NCI-H460 (cell line): ENCODE results near the gene MPHOSPH8. TPM values are rescaled to one million over a fixed set of nuclear protein-coding genes. Genes with fewer than 3 reads are reported as not detected.
"Not testable (repeated sequence)": the region's sequence is repeated elsewhere in the genome, so short reads cannot be mapped to it uniquely, and the experiment has no call there.

ENCODE experiments used
- DNase-seq: peaks from one replicate; pipeline ENCODE4 v3.0.0-alpha.2; 2016; ENCODE audit warnings: low read depth; ENCODE audit errors: extremely low read depth
- total RNA-seq: library from RNA; depleted of rRNA; stranded (reverse); fragments of >200 nt; shearing (Covaris generic); gene quantifications from 2 replicates; pipeline ENCODE4 v1.2.3, GENCODE V29; 2014

Gene MPHOSPH8
- total RNA-seq, 1 experiment from 2014 or later: 13.2 TPM

DNA sequence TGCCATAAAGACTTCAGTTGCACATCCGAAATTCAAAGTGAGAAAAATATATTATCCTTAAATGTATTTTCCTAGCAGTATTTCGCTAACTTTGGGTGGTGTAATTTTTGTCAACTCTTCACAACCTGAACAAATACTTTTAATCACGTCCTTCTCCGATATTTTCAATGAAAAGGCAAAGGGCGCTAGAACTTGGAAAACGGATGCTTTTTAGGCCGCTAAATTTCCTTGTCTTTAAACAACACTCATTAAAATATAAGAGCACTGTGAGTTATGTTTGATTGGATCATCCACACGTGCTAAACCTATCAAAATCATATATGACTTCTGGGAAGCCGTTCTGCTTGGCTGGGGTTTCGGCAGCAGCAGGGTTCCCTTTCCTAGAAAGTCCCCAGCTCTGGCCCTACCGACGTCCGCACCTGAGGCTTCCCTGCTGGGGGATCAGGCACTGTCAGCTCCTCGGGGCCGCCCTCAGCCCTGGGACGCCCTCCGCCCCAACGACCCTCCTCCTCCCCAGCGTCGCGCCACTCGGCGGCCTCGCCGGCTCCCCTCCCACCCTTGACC is 462 bp upstream of the MPHOSPH8 start:
- no peak for DNase-seq

DNA sequence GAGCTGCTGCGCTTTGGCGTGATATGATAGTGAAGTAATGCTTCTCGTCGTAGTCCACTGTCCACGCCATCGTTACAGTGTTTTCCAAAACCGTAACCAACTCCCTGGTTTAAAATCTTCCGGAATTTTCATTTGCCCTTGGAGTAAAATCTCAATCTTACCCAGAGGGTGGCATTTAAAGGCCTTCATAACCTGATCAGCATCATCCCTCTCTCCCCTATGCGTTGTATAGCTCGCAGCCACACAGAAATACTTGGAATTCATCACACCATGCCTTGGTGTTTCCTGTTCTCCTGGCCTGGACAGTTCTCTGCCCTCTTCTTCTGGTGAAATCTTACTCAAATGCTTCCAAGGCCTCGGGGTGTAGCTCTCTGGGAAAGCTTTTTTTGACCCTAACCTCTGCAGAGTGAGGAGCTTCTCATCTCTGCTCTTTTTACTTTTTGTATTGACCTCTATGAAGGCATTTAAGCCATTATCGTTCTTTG is 839 bp downstream of the MPHOSPH8 start:
- DNase-seq: no peak

GRCh38 chr13:19635926-19636325 is 2.5 kb downstream of the MPHOSPH8 start:
- not testable (repeated sequence) for DNase-seq

DNA sequence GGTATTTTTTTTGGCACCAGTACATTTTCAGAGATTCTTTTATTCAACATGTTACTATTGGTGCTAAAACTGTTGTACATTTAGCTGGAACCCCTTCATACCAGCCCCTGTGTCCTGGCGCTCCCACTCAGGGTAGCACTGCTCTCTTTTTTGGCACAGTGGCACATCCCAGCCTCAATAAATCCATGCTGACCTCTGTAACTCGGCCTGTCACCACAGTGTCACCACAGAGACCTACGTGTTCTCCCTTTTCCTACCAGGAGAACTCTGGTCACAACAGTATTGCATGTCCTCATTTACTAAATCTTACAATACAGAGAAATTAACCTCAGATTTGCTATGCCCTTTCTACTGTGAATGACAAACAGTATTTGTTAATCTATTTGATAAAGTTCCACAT is 10.2 kb downstream of the MPHOSPH8 start:
- no peak for DNase-seq

DNA sequence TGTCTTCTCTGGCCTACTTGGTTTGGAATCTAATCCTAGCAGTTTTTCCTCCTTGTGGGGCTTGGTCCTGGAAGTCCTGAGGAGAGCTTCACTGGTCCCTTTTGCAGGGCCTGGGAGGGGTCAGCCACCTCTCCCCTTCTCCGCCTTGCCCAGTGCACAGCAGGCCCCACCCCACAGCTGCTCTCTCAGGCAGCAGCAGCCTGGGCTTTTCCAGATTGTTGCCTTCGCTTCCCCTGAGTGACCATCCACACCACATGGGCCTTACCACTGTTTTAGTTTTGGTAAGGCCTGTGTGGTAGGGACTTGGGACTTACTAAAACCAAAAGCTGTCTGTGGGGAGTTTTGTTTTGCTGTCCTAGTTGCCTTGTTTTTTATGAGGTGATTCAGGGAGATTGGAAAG is 11.5 kb downstream of the MPHOSPH8 start:
- no peak for DNase-seq

- DNase-seq: no peak
These were observed 12.6 kb downstream of the MPHOSPH8 start for GRCh38 chr13:19646063-19646462.

DNA sequence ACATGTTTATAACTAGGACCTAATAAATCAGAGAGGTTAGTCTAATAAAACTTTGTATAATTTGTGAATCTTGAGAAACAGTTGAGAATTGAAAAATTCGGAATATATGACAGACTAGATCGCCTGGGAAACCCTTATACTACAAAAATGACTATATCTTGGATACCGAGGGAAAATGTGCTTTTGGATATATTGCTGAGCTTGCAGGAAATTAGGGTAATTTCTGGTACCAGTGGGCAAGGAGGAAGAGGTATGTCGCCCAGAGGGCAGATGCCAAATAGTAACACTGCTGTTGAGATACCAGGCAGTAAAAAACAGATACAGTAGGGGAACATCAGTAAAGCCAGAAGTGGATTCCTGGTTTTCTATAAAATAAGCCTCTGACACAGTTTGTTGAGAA is 17.3 kb downstream of the MPHOSPH8 start:
- no peak for DNase-seq

DNA sequence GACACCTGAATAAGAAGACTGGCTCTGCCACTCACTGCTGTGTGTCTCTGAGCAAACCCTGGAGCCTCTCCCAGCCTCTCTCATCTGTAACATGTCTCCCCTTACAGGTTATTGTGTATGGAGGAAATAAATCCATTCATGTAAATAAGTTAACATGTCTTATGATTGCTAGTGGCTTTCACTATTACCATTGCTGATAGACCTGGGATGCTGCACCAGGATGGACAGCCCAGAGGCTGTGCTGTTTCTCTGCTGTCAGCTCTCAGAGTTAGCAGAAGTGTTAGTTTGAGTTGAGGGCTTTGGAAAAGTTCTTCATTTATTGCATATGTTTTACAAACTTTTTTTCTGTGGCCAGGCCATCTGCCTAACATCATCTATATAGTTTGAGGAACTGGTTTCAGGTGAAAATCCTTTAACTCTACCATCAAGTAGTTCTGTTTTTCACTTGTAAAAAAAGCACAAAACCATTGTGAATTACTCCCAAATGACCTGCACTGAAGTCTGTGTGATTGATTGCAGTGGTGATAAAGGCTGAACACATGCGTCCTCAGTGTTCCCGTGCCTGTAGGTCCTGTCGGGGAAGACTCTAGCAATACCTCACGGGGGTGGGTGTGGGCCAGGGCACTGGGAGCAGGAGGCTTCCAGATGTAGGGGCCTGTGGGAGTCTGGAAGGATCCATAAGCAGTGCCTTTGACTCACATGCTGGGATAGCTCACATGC is 24.6 kb downstream of the MPHOSPH8 start:
- DNase-seq: no peak

DNA sequence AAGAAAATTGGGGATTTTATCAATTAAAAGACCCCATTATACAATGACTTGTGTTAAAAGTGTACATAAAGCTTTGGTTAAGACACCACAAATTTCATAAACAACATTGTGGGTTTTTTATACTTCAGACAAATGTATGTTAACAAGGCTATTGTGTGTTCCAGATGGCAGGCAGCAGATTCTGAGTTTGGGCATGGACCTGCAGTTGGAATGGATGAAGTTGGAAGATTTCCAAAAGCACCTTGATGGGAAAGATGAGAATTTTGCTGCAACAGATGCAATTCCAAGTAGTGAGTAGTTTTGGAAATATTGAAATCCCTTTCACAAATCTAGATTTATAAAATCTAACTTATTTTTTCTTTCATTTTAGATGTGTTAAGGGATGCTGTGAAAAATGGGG is 25.4 kb downstream of the MPHOSPH8 start:
- no peak for DNase-seq

- DNase-seq: no peak
These were observed 27.7 kb downstream of the MPHOSPH8 start for GRCh38 chr13:19661126-19661525.

DNA sequence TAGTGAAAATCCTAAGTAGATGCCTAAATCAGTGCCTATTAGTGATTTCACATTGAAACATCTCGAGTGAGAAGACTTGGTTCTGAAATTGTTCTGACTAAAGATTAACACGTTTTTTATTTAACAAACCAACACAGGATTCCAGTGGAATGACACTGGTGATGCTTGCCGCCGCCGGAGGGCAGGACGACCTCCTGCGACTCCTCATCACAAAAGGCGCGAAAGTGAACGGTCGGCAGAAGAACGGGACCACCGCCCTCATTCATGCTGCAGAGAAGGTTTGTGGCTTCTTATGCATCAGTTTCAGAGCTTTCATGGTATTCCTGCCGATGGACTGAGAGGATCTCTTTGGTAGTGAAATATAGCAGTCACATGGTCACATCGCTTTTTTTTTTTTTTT is 28.1 kb downstream of the MPHOSPH8 start:
- DNase-seq: no peak

DNA sequence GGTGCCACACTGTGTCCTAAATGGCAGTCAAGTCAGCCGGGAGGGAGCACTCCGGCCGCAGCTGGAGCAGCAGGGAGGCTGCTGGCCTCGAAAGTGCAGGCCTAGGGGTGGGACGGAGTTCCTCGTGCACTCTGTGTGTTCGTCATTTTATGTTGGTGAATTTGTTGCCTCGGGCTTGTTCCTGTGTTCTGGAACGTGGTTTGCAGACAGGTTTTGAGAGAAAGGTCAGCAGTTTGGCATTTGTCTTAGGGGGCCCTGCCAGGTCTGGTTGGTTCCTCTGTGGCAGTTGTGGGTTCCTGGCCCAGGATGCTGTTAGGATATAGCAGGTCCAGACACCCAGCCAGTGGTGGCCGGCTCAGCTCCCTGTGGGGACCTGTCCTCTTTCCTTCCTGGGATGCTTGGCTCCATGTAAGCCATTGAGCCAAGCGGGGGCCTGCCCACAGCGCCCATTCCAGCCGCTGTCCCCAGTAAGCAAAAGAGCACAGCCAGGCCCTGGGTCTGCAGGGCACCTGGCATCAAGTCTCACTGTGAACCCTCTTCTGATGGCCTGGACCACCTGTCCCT is 30.0 kb downstream of the MPHOSPH8 start:
- DNase-seq: no peak

- DNase-seq: no peak
These were observed 31.2 kb downstream of the MPHOSPH8 start for GRCh38 chr13:19664481-19665230.

DNA sequence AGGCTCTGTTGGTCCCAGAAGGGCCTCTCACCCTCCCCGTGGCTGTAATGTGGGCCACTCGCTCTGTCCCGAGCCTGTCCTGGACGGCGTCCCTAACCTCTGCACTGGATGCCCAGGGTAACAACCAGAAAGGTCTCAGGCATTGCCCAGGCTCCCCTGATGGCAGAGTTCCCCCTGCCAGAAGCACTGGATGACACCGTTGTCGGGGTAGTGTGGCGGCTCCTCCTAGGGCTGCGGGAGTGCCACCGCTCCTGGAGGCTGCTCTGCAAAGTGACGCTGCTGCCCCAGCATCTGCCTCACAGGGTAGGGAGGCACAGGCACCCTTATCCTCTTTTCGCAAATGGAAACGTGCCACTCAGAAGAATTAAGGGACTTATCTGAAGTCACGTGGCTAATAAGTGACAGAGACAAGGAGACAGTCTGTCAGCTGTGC is 32.0 kb downstream of the MPHOSPH8 start:
- no peak for DNase-seq

GRCh38 chr13:19668778-19669177 is 35.3 kb downstream of the MPHOSPH8 start:
- no peak for DNase-seq

DNA sequence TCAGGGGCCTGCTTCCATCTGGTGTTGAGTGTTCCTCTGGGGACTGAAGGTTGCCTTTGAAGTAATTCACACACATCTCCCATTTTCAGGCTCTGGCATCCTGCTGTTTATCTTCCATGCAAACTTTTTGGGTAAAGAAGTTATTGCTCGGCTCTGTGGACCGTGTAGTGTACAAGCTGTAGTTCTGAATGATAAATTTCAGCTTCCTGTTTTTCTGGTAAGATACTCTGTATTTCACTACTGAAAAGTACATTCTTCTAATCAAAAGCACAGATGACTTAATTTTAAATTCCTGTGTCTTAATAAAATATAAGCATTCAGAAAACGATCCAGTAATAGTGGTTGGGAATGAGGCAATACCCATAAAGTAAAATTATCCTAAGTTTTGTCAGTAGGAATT is 36.7 kb downstream of the MPHOSPH8 start:
- no peak for DNase-seq

DNA sequence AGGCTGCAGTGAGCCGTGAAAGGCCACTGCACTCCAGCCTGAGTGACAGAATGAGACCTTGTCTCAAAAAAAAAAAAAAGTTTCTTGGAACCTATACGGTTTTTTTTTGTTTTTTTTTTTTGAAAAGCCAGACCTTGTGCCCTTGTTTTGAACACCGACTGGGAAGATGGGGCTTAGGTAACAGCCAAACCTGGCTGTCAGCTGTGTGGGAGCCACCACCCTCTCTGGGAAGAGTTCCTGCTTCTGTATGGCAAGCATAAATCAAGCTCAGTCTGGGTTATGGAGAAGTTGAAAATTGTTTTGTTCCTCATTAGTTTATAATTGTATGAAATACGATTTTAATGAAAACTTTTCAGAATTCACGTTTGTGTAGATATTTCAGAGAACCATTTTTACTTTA is 39.5 kb downstream of the MPHOSPH8 start:
- DNase-seq: no peak

DNA sequence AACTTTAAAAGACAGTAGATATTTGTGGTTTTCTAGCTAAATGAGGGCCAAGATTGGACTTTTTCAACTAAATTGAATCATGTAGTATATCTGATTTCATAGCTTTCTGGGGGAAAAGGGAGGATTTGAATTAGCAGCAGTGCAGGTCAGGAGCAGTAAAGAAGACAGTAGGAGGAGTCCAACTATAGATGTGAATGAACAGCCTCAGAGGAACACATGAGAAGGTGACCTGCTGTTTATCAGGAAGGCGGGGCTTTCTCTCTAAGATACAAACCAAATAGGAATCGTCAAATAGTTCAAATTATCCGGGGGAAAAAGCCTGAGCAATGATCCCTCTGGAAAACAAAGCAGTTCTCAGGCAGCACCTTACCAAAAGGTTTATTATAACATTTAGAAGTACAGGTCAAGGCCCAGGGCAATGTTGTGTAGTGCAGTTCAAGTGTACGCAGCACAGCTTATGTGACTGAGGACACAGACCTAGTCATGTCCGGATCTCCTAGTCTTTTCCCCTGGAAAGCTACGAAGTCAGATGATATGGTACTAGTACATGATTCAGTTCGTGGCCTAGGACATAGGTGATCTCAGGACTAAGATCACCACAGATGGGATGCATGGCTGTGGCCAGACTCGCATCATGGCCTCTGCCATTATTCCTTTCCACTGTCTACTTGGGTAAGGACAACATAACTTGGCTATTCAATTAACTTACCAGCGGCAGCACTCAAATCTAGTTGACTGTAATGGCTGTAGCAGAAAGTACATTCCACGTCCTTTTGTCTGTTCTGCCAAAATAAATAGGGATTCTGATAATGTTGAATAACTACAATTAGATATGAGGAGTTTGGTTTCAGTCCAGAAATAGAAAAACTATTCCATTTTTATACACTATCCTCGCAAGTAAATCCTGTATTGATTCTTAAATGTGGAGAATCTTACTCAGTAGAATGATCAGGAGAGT is 40.3 kb downstream of the MPHOSPH8 start:
- DNase-seq: no peak

GRCh38 chr13:19674898-19675297 is 41.4 kb downstream of the MPHOSPH8 start:
- no peak for DNase-seq

DNA sequence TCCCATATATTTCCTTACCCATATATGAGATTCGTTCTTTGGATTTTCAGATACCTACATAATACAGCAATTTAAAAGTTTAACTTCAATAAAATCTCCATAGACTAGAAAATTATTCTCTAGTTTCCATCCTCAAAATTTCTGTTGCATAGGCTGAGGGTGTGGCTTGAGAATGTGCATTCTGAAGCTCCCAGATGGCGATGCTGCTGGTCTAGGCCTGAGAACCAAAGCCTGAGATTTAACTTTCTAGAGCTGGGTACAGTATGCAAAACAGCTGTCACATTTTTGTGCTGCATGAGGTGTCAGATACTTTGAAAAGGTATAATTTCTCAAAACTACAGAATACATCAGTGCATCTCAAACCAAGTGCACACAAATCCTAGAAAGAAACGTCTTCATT is 42.7 kb downstream of the MPHOSPH8 start:
- no peak for DNase-seq
